Ovary (tissue), 9 donors: ENCODE results near the gene TREH. TPM values are rescaled to one million over a fixed set of nuclear protein-coding genes. Genes with fewer than 3 reads are reported as not detected.
"Not testable (repeated sequence)": the region's sequence is repeated elsewhere in the genome, so short reads cannot be mapped to it uniquely, and the experiment has no call there.

Experiments used
- DNase-seq, 5 donors: peaks; one replicate each; pipeline ENCODE4 v3.0.0-alpha.2; 2019 to 2020
- H3K27ac ChIP-seq, 2 donors: fragments of 200-600 bp; one replicate each; pipeline versions ENCODE4 v1.5.1 to v1.8.0; 2019 to 2022
- H3K27me3 ChIP-seq: fragments of 200-600 bp; one replicate; pipeline ENCODE4 v1.8.0; 2022
- H3K36me3 ChIP-seq: fragments of 200-600 bp; sonication (generic); one replicate; pipeline ENCODE4 v1.5.1; 2019
- H3K4me1 ChIP-seq: one replicate; pipeline ENCODE4 v1.8.1; 2013; ENCODE audit warnings: mild to moderate bottlenecking, moderate library complexity; ENCODE audit not compliant: insufficient read depth
- H3K4me3 ChIP-seq: fragments of 200-600 bp; sonication (generic); one replicate; pipeline ENCODE4 v1.5.1; 2017
- H3K9me3 ChIP-seq, 2 donors: fragments of 200-600 bp in 1 of 2; sonication (generic) in 1 of 2; one replicate each; pipeline versions ENCODE4 v1.5.1 to v1.8.1; 2013 to 2019; ENCODE audit warnings: mild to moderate bottlenecking in 1 of 2, moderate library complexity in 1 of 2
- CTCF ChIP-seq, 3 donors: fragments of 450-650 bp in 2 of 3; fragments of 200-600 bp in 1 of 3; IDR thresholded peaks; one replicate each; pipeline versions ENCODE4 v1.5.1 to v1.8.0; 2016 to 2022; ENCODE audit warnings: antibody characterized with exemption in 3 of 3, mild to moderate bottlenecking in 1 of 3
- EP300 ChIP-seq: sonication (generic); formaldehyde crosslinking; IDR thresholded peaks from one replicate; pipeline ENCODE4 v1.6.1; 2017; ENCODE audit warnings: antibody characterized with exemption
- POLR2A ChIP-seq: fragments of 450-650 bp; IDR thresholded peaks from one replicate; pipeline ENCODE4 v1.6.1; 2017; ENCODE audit warnings: antibody characterized with exemption, mild to moderate bottlenecking, moderate library complexity
- WGBS, 3 donors: extraction: QIAGEN DNeasy Blood & Tissue Kit in 1 of 3; methylation state at CpG; one replicate each; pipeline versions ENCODE4 v1.1.5 to v1.1.7; 2013 to 2017; 5-methylcytosine and 5-hydroxymethylcytosine counted together
- intact Hi-C, 4 donors: fragments of 100-400 bp; cut with DNase I; formaldehyde crosslinking; loops; one replicate each; pipeline versions ENCODE4 v1.11.0 to v1.15.1; 2022 to 2023
- polyA plus RNA-seq, 2 donors: library from polyadenylated mRNA; stranded (reverse); fragments of 200-250 nt in 1 of 2; fragments of 350-450 nt in 1 of 2; fragmentation: Illumina TruSeq in 1 of 2; extraction: RNeasy Lipid Tissue Mini Kit (QIAGEN cat#74804) in 1 of 2; gene quantifications; one replicate each; pipeline ENCODE4 v1.2.3, GENCODE V29; 2013 to 2014
- total RNA-seq, 7 donors: library from RNA; depleted of rRNA in 2 of 7; stranded (reverse); fragments of >200 nt in 2 of 7; fragmentation: NEBNext Ultra II Directional in 3 of 7; extraction: Animal tissue kit (Norgen Biotek cat#: 25700) in 3 of 7; gene quantifications; one replicate each; pipeline versions ENCODE4 v1.1.0 to v1.2.4, GENCODE V29; 2016 to 2023
- donor health status: DM: no; HTN: no; CAD: no; lungs with moderate emphysema.
- donor health status: DM: no; HTN: no; CAD: no.
- donor health status: Bipolar disorder and iron deficiency.
- donor health status: DM: yes; HTN: yes; CAD: no.
- donor health status: DM: no; HTN: no; CAD: no.
- donor health status: DM: yes; HTN: yes; CAD: no.

TREH gene
- total and polyA plus RNA-seq, 9 donors, result 0.10 to 0.48 TPM; not detected in 7

GRCh38 chr11:118689503-118689851 lies 10.0 kb upstream of the TREH start:
- H3K27ac ChIP-seq, result peak overlapping the region in 1 of 2 donors; percentile 10
- TF ChIP-seq POLR2A (no peak), EP300 (no peak), CTCF (IDR thresholded peaks at IDR 0.05) (no peak)

GRCh38 chr11:118688851-118689502 lies 9.5 kb upstream of the TREH start:
- H3K4me3 ChIP-seq, result no peak overlapping the region
- H3K27me3 ChIP-seq, result no peaks in the 10 kb centered on the region
- H3K36me3 ChIP-seq, result no peaks in the 10 kb centered on the region
- peaks cover 3% of the 10 kb centered on the region for H3K4me1 ChIP-seq
- no peaks in the 10 kb centered on the region for H3K9me3 ChIP-seq
- TF ChIP-seq POLR2A (no peak), CTCF (IDR thresholded peaks at IDR 0.05) (no peak), EP300 (no peak)
- 79 to 80% (median 79%) methylated on average over 40 to 41 of the region's 41 CpGs for WGBS, 3 donors
- peak in 1 of 5 donors; percentile 24 for DNase-seq
- H3K27ac ChIP-seq, result peak overlapping the region in 1 of 2 donors; percentile 10
- intact Hi-C loops, result loop anchor here in 2 of 4 donors (5.0 kb wide), 2 partner anchors 243 to 268 kb away; partner anchors contain the start of gene UPK2 (in 1 of the 2)

More at GRCh38 chr11:118689503-118689851, 10.0 kb upstream of the TREH start:
- H3K36me3 ChIP-seq, result no peaks in the 10 kb centered on the region
- WGBS, 3 donors, result 14 to 17% (median 16%) methylated on average over 7 to 9 of the region's 9 CpGs
- H3K27me3 ChIP-seq, result no peaks in the 10 kb centered on the region
- intact Hi-C loops, result loop anchor here in 2 of 4 donors (5.0 kb wide), 2 partner anchors 243 to 268 kb away; partner anchors contain the start of gene UPK2 (in 1 of the 2)
- no peaks in the 10 kb centered on the region for H3K9me3 ChIP-seq
- DNase-seq, result peak in 2 of 5 donors; percentile 43 to 52
- peaks cover 3% of the 10 kb centered on the region for H3K4me1 ChIP-seq
- peak overlapping the region; percentile 26 for H3K4me3 ChIP-seq

GRCh38 chr11:118688339-118688738 lies 8.9 kb upstream of the TREH start:
- DNase-seq, result not testable (repeated sequence)

GRCh38 chr11:118687906-118688305 lies 8.5 kb upstream of the TREH start:
- DNase-seq, result no peak
- WGBS, 3 donors, result 84 to 88% (median 87%) methylated on average over 5 of the region's 5 CpGs
- Histone ChIP-seq H3K27ac (no peak overlapping the region), H3K9me3 (no peaks in the 10 kb centered on the region), H3K4me3 (no peak overlapping the region), H3K4me1 (peaks cover 3% of the 10 kb centered on the region), H3K27me3 (no peaks in the 10 kb centered on the region), H3K36me3 (no peaks in the 10 kb centered on the region)
- intact Hi-C loops, result loop anchor here in 2 of 4 donors (5.0 kb wide), 2 partner anchors 244 to 269 kb away; partner anchors contain the start of gene UPK2 (in 1 of the 2)
- TF ChIP-seq EP300 (no peak), POLR2A (no peak), CTCF (IDR thresholded peaks at IDR 0.05) (no peak)

More at GRCh38 chr11:118688339-118688738, 8.9 kb upstream of the TREH start:
- 74 to 82% (median 78%) methylated on average over 10 of the region's 10 CpGs for WGBS, 3 donors
- not testable (repeated sequence) for H3K27me3 ChIP-seq, H3K4me3 ChIP-seq, H3K9me3 ChIP-seq, H3K36me3 ChIP-seq, H3K27ac ChIP-seq, H3K4me1 ChIP-seq
- intact Hi-C loops, result loop anchor here in 2 of 4 donors (5.0 kb wide), 2 partner anchors 244 to 269 kb away; partner anchors contain the start of gene UPK2 (in 1 of the 2)

- TF ChIP-seq CTCF (IDR thresholded peaks at IDR 0.05), result no peak
- no peak for TF ChIP-seq POLR2A
- TF ChIP-seq EP300, result no peak
- no peaks in the 10 kb centered on the region for H3K27me3 ChIP-seq
- WGBS, 3 donors, result 78 to 87% (median 86%) methylated on average over 2 of the region's 2 CpGs
- no peak overlapping the region for H3K27ac ChIP-seq
- intact Hi-C loops, result no loop called here
- no peaks in the 10 kb centered on the region for H3K9me3 ChIP-seq
- DNase-seq, result no peak
- H3K4me1 ChIP-seq, result no peaks in the 10 kb centered on the region
- H3K4me3 ChIP-seq, result no peak overlapping the region
- no peaks in the 10 kb centered on the region for H3K36me3 ChIP-seq
These were observed 4.7 kb upstream of the TREH start for GRCh38 chr11:118684187-118684586.

GRCh38 chr11:118682939-118683338 lies 3.5 kb upstream of the TREH start:
- 74 to 78% (median 75%) methylated on average over 6 of the region's 6 CpGs for WGBS, 3 donors
- H3K27me3 ChIP-seq, DNase-seq, H3K27ac ChIP-seq, H3K36me3 ChIP-seq, H3K9me3 ChIP-seq, intact Hi-C loops, H3K4me3 ChIP-seq, H3K4me1 ChIP-seq: not testable (repeated sequence)
